GM08714 (cell line): Measurements from ENCODE around the gene RHEBL1.

ENCODE experiments used
- H3K4me3 ChIP-seq: fragments of 200-500 bp; sonication (Bioruptor generic); 2 replicates; pipeline ENCODE4 v1.5.1; 2014; ENCODE audit warnings: mild to moderate bottlenecking, low read length, inconsistent platforms
- ZNF274 ChIP-seq: IDR thresholded peaks from 2 replicates; pipeline ENCODE4 v1.6.1; 2012; ENCODE audit warnings: mild to moderate bottlenecking, low read depth, low read length

The RHEBL1 gene

GRCh38 chr12:49039421-49040363, 30.1 kb downstream of the RHEBL1 start:
- TF ChIP-seq ZNF274 = no peak
- H3K4me3 ChIP-seq = no peak overlapping the region

GRCh38 chr12:49038291-49038955, 31.4 kb downstream of the RHEBL1 start:
- TF ChIP-seq ZNF274 = no peak
- no peak overlapping the region for H3K4me3 ChIP-seq

- TF ChIP-seq ZNF274 = no peak
- no peak overlapping the region for H3K4me3 ChIP-seq
These were observed 31.9 kb downstream of the RHEBL1 start for GRCh38 chr12:49037947-49038237.

- no peak overlapping the region for H3K4me3 ChIP-seq
- TF ChIP-seq ZNF274 = no peak
These were observed 32.5 kb downstream of the RHEBL1 start for GRCh38 chr12:49037111-49037946.

GRCh38 chr12:49036029-49036428, 33.8 kb downstream of the RHEBL1 start:
- H3K4me3 ChIP-seq = no peak overlapping the region
- TF ChIP-seq ZNF274 = no peak

- no peak for TF ChIP-seq ZNF274
- H3K4me3 ChIP-seq = no peak overlapping the region
These were observed 35.5 kb downstream of the RHEBL1 start for GRCh38 chr12:49034286-49034622.

- no peak for TF ChIP-seq ZNF274
These were observed 36.0 kb downstream of the RHEBL1 start for GRCh38 chr12:49033611-49034285.

GRCh38 chr12:49032679-49033447, 36.9 kb downstream of the RHEBL1 start:
- H3K4me3 ChIP-seq = no peak overlapping the region
- TF ChIP-seq ZNF274 = no peak

More at GRCh38 chr12:49033611-49034285, 36.0 kb downstream of the RHEBL1 start:
- H3K4me3 ChIP-seq = no peak overlapping the region

GRCh38 chr12:49032276-49032675, 37.5 kb downstream of the RHEBL1 start:
- no peak for TF ChIP-seq ZNF274
- no peak overlapping the region for H3K4me3 ChIP-seq

GRCh38 chr12:49031573-49032161, 38.1 kb downstream of the RHEBL1 start:
- H3K4me3 ChIP-seq = no peak overlapping the region
- no peak for TF ChIP-seq ZNF274

GRCh38 chr12:49030714-49031572, 38.8 kb downstream of the RHEBL1 start:
- H3K4me3 ChIP-seq = no peak overlapping the region
- no peak for TF ChIP-seq ZNF274

- no peak for TF ChIP-seq ZNF274
- no peak overlapping the region for H3K4me3 ChIP-seq
These were observed 39.7 kb downstream of the RHEBL1 start for GRCh38 chr12:49030119-49030518.
